BJ (cell line): ENCODE measurements around the gene HBA2. TPM values are rescaled to one million over a fixed set of nuclear protein-coding genes. Genes with fewer than 3 reads are reported as not detected.

Experiments
- CTCF ChIA-PET: fragments of 350-600 bp; formaldehyde crosslinking; extraction: SDS; loops from one replicate; lab custom pipeline; 2021; ENCODE audit warnings: antibody characterized with exemption, inconsistent platforms; lab: Yijun Ruan, JAX
- POLR2A ChIA-PET: fragments of 300-600 bp; sonication (Branson Sonifier 250); formaldehyde crosslinking; extraction: SDS; loops from one replicate; lab custom pipeline; 2021; ENCODE audit warnings: antibody characterized with exemption; lab: Charles Lee
- DNase-seq: peaks from one replicate; pipeline ENCODE4 v3.0.0-alpha.2; 2011; ENCODE audit warnings: low read depth
- H3K27me3 ChIP-seq: 2 replicates; pipeline ENCODE4 v1.6.0; 2011; ENCODE audit warnings: low read length; ENCODE audit not compliant: control insufficient read depth, insufficient read depth
- H3K36me3 ChIP-seq: 2 replicates; pipeline ENCODE4 v1.5.1; 2011; ENCODE audit warnings: low read length; ENCODE audit not compliant: control insufficient read depth, insufficient read depth
- H3K4me3 ChIP-seq: 2 replicates; pipeline ENCODE4 v1.5.1; 2011; ENCODE audit warnings: low read depth, mild to moderate bottlenecking, control low read depth, low read length
- polyA plus RNA-seq: library from polyadenylated mRNA; depleted of rRNA; stranded (reverse); fragments of >200 nt; gene quantifications from 2 replicates; pipeline ENCODE4 v1.2.3, GENCODE V29; 2011
- TF ChIP-seq, protein P1 (sequence below): IDR thresholded peaks from 2 replicates; pipeline ENCODE4 v1.5.1; 2011; ENCODE audit warnings: low read depth, mild to moderate bottlenecking, control low read depth, inconsistent platforms, low read length, moderate library complexity; ENCODE audit not compliant: insufficient read depth

HBA2 gene
- polyA plus RNA-seq, 1 experiment: 0.17 TPM

DNA sequence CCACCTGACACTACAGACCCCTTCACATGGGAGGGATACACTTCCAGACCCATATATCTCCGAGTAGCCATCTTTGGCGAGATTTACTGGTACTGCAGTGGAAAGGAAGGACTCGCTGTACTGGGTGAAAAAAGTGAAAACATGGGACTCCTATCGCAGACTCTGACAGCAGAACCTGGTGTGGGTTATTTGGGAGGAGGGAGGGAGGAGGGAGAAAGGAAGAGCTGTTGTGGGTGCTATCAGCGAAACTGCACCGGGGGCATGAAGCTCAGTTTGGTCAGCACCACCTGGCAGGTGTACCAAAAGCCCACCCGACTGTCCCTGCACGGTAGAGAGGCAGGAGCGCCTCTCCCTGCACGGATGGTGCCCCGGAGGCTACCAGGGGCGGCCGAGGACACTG is 12.5 kb downstream of the HBA2 start:
- TF ChIP-seq, protein P1, sequence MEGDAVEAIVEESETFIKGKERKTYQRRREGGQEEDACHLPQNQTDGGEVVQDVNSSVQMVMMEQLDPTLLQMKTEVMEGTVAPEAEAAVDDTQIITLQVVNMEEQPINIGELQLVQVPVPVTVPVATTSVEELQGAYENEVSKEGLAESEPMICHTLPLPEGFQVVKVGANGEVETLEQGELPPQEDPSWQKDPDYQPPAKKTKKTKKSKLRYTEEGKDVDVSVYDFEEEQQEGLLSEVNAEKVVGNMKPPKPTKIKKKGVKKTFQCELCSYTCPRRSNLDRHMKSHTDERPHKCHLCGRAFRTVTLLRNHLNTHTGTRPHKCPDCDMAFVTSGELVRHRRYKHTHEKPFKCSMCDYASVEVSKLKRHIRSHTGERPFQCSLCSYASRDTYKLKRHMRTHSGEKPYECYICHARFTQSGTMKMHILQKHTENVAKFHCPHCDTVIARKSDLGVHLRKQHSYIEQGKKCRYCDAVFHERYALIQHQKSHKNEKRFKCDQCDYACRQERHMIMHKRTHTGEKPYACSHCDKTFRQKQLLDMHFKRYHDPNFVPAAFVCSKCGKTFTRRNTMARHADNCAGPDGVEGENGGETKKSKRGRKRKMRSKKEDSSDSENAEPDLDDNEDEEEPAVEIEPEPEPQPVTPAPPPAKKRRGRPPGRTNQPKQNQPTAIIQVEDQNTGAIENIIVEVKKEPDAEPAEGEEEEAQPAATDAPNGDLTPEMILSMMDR: no peak
- ChIA-PET CTCF (no interaction called here), POLR2A (no interaction called here)
- Histone ChIP-seq H3K4me3 (no peak overlapping the region), H3K27me3 (no peaks in the 10 kb centered on the region), H3K36me3 (peaks cover 17% of the 10 kb centered on the region)
- DNase-seq: no peak

DNA sequence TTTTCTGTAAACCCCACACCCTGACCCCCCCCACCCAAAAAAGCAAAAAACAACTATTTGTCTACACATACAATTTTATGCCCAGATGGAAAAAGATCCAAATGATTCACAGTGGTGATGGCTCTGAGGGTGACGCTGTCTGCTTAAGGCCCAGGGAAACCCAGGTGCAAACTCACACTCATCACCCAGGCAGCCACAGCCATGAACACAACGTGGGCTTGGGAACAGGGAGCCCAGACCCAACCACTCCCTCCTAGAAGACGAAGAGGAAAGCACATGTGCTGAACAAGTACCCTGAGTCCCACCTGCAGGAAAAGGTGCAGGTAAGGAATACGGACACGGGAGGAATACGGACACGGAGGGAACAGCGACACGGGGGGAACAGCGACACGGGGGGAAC is 13.0 kb downstream of the HBA2 start:
- H3K27me3 ChIP-seq: no peaks in the 10 kb centered on the region
- peaks cover 20% of the 10 kb centered on the region for H3K36me3 ChIP-seq
- H3K4me3 ChIP-seq: no peak overlapping the region
- TF ChIP-seq, protein P1: no peak
- CTCF ChIA-PET: no interaction called here
- DNase-seq: no peak
- POLR2A ChIA-PET: no interaction called here

DNA sequence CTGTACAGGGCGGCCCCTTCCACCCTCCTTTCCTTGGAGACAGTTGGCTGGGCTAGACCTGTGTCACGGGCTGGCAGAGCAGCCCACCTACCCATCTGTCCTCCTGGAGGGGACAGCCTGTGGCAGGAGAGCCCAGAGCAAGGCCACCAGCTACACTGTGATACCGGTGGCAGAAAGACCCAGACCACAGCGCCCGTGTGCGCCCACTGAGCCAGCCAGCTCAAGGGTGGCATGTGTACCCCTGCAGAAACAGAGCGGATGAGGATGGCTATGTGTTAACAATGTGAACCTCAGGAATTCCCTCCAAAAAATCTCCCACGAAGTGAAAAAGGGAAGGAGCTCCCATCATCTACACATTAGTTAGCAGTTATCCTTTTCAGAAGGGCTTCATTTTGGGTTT is 14.7 kb downstream of the HBA2 start:
- Histone ChIP-seq H3K4me3 (no peak overlapping the region), H3K36me3 (peaks cover 29% of the 10 kb centered on the region), H3K27me3 (no peaks in the 10 kb centered on the region)
- no peak for DNase-seq
- CTCF ChIA-PET: no interaction called here
- POLR2A ChIA-PET: no interaction called here
- TF ChIP-seq, protein P1: no peak

DNA sequence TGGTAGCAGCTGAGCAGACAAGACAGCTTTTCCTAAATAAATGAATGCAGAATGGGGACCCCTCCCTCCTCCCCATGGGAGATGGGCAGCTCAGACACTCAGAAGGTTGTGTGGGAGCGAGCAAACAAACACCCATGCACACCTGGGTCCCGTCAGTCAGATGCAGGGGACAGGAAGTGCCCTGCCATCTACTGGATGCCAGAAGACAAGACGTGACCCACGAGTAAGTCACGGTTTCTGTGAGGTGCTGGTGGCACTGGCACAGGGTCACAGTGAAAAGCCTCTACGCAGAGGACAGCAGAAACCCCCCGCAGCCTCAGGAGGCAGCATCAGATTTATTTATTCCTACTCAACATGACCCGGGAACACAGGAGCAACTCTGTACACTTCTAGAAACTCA is 16.0 kb downstream of the HBA2 start:
- no peaks in the 10 kb centered on the region for H3K27me3 ChIP-seq
- CTCF ChIA-PET: interaction anchor here (0.6 to 1.5 kb wide), 2 partner anchors 9 to 81 kb away, joined by 3 to 4 read pairs; no protein-coding TSS in a partner anchor
- POLR2A ChIA-PET: no interaction called here
- H3K36me3 ChIP-seq: peaks cover 33% of the 10 kb centered on the region
- DNase-seq: no peak
- TF ChIP-seq, protein P1: no peak
- no peak overlapping the region for H3K4me3 ChIP-seq

DNA sequence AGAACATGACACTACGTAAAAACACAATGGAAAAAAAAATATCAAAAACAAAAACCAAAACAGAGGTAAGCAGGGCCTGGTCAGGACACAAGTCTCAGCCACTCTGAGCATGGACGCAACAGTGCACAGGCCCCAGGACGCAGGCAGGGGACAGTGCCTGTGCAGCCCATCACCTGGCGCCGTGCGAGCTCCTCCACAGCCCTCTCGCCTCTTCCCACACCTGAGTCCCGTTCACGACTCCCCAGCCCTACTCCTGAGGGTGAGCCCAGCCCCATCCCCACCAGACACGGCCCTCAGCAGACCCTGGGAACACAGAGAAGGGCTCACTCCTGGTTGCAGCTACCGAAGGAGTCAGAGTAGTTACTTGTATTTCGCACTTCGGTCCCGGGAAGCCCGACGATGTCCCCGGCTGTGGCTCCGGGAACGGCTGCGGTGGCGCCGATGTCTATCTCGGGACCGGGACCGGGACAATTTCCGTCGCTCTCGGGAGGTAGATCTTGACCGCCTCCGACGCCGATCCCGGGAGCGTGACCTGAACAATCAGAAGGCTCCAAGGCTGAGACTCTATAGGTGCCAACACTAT is 17.0 kb downstream of the HBA2 start:
- Histone ChIP-seq H3K27me3 (no peaks in the 10 kb centered on the region), H3K4me3 (no peak overlapping the region), H3K36me3 (peaks cover 39% of the 10 kb centered on the region)
- ChIA-PET CTCF (interaction anchor here (1.5 kb wide), 1 partner anchor 83 kb away, joined by 4 read pairs; no protein-coding TSS in a partner anchor), POLR2A (no interaction called here)
- no peak for DNase-seq
- TF ChIP-seq, protein P1: no peak
